Lower lobe of right lung (tissue), 2 donors: ENCODE data around the gene ULK2. TPM values are rescaled to one million over a fixed set of nuclear protein-coding genes. Genes with fewer than 3 reads are reported as not detected.
"Not testable (repeated sequence)": the region's sequence is repeated elsewhere in the genome, so short reads cannot be mapped to it uniquely, and the experiment has no call there.

Experiments used
- ATAC-seq, 2 donors: fragments of 200-7000 bp; cut with Tn5 transposase; one replicate each; pipeline ENCODE4 v1.9.1; 2020 to 2022; ENCODE audit warnings: mild to moderate bottlenecking in 2 of 2, moderate library complexity in 2 of 2
- DNase-seq: peaks from one replicate; pipeline ENCODE4 v3.0.0-alpha.2; 2020
- H3K27ac ChIP-seq: fragments of 200-600 bp; one replicate; pipeline ENCODE4 v1.8.0; 2022
- H3K27me3 ChIP-seq: fragments of 200-600 bp; one replicate; pipeline ENCODE4 v1.8.0; 2022; ENCODE audit warnings: low read depth
- H3K36me3 ChIP-seq: fragments of 200-600 bp; one replicate; pipeline ENCODE4 v1.8.0; 2022; ENCODE audit warnings: mild to moderate bottlenecking
- H3K4me1 ChIP-seq: fragments of 200-600 bp; one replicate; pipeline ENCODE4 v1.8.0; 2022
- H3K4me3 ChIP-seq: fragments of 200-600 bp; one replicate; pipeline ENCODE4 v1.8.0; 2022; ENCODE audit warnings: mild to moderate bottlenecking
- H3K9me3 ChIP-seq: fragments of 200-600 bp; one replicate; pipeline ENCODE4 v1.8.0; 2022
- intact Hi-C: fragments of 100-400 bp; cut with DNase I; formaldehyde crosslinking; loops from one replicate; pipeline ENCODE4 v1.11.0; 2022
- total RNA-seq: library from RNA; stranded (reverse); fragmentation: NEBNext Ultra II Directional; extraction: Animal tissue kit (Norgen Biotek cat#: 25700); gene quantifications from one replicate; pipeline ENCODE4 v1.2.1, GENCODE V29; 2021
- TF ChIP-seq, protein P1 (sequence below): fragments of 200-600 bp; IDR thresholded peaks from one replicate; pipeline ENCODE4 v1.8.0; 2022; ENCODE audit warnings: antibody characterized with exemption, mild to moderate bottlenecking
- donor health status: DM: no; HTN: yes; CAD: no; lungs with severe emphysema.

ULK2 gene
- total RNA-seq, 1 donor from 2014 or later: 20.1 TPM

GRCh38 chr17:19766421-19767270, 101.1 kb downstream of the ULK2 start:
- H3K36me3 ChIP-seq: no peaks in the 10 kb centered on the region
- intact Hi-C loops: loop anchor here (5.0 kb wide), 1 partner anchor 254 kb away; no protein-coding TSS in a partner anchor
- H3K4me3 ChIP-seq: no peak overlapping the region
- DNase-seq: peak; percentile 82
- H3K27me3 ChIP-seq: no peaks in the 10 kb centered on the region
- H3K27ac ChIP-seq: no peak overlapping the region
- peak; percentile 90 to 92 for ATAC-seq
- H3K4me1 ChIP-seq: peaks cover 8% of the 10 kb centered on the region
- TF ChIP-seq, protein P1, sequence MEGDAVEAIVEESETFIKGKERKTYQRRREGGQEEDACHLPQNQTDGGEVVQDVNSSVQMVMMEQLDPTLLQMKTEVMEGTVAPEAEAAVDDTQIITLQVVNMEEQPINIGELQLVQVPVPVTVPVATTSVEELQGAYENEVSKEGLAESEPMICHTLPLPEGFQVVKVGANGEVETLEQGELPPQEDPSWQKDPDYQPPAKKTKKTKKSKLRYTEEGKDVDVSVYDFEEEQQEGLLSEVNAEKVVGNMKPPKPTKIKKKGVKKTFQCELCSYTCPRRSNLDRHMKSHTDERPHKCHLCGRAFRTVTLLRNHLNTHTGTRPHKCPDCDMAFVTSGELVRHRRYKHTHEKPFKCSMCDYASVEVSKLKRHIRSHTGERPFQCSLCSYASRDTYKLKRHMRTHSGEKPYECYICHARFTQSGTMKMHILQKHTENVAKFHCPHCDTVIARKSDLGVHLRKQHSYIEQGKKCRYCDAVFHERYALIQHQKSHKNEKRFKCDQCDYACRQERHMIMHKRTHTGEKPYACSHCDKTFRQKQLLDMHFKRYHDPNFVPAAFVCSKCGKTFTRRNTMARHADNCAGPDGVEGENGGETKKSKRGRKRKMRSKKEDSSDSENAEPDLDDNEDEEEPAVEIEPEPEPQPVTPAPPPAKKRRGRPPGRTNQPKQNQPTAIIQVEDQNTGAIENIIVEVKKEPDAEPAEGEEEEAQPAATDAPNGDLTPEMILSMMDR: peak; percentile 97
- H3K9me3 ChIP-seq: no peaks in the 10 kb centered on the region

GRCh38 chr17:19766016-19766415, 101.7 kb downstream of the ULK2 start:
- DNase-seq: no peak
- Histone ChIP-seq H3K9me3 (no peaks in the 10 kb centered on the region), H3K36me3 (no peaks in the 10 kb centered on the region), H3K4me3 (no peak overlapping the region), H3K4me1 (peaks cover 8% of the 10 kb centered on the region), H3K27ac (no peak overlapping the region), H3K27me3 (no peaks in the 10 kb centered on the region)
- TF ChIP-seq, protein P1: no peak
- intact Hi-C loops: loop anchor here (5.0 kb wide), 1 partner anchor 254 kb away; no protein-coding TSS in a partner anchor
- ATAC-seq: peak in 1 of 2 donors; percentile 4

- intact Hi-C loops, H3K27ac ChIP-seq, H3K4me1 ChIP-seq, DNase-seq, H3K4me3 ChIP-seq, H3K36me3 ChIP-seq, ATAC-seq, H3K9me3 ChIP-seq, H3K27me3 ChIP-seq: not testable (repeated sequence)
These were observed 103.7 kb downstream of the ULK2 start for GRCh38 chr17:19763991-19764390.

DNA sequence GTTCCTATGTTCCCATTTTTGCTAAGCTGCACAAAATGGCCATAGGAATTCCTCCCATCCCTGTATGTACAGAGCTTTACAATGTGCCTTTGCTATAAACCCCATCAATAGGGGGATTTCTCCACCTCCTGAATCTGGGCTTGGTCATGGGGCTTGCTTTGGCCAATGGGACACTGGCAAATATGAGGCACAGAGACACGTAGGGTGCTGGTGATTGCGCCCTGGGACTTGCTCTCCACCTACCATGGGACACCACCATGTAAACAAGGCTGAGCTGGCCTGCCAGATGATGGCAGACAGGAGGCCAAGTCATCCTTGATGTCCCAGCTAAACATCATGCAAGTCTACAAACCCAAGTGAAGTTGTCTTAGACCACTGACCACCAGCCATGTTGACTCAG, 104.3 kb downstream of the ULK2 start:
- Histone ChIP-seq H3K27me3 (no peaks in the 10 kb centered on the region), H3K4me1 (peaks cover 8% of the 10 kb centered on the region), H3K27ac (no peak overlapping the region), H3K36me3 (no peaks in the 10 kb centered on the region), H3K9me3 (no peaks in the 10 kb centered on the region), H3K4me3 (no peak overlapping the region)
- ATAC-seq: no peak
- TF ChIP-seq, protein P1: no peak
- intact Hi-C loops: no loop called here
- no peak for DNase-seq

DNA sequence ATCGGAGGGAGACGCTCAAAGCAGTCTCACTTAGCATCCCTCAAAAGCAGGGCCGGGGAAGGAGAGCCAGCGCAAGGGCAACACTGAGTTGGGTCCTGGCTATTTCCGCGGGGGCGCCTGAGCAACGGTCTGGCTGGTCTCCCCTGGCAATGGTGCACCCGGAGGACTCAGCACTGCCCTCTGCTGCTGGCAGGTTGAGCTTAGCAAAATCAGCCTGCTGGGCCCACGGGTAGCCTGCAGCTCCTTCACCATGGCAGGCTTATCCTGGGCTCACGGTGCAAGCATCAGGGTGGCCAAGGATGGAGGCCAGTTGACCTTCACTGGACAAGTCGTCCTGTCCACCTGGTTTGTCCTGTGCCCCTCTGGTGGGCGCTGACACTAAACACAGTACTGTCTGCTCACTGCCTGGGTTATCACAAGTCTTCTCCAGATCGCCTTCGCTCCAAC, 105.2 kb downstream of the ULK2 start:
- H3K27me3 ChIP-seq: no peaks in the 10 kb centered on the region
- ATAC-seq: peak; percentile 83 to 84
- no peak overlapping the region for H3K4me3 ChIP-seq
- intact Hi-C loops: no loop called here
- DNase-seq: peak; percentile 82
- TF ChIP-seq, protein P1: peak; percentile 79
- no peaks in the 10 kb centered on the region for H3K36me3 ChIP-seq
- no peaks in the 10 kb centered on the region for H3K9me3 ChIP-seq
- H3K27ac ChIP-seq: no peak overlapping the region
- peaks cover 8% of the 10 kb centered on the region for H3K4me1 ChIP-seq

DNA sequence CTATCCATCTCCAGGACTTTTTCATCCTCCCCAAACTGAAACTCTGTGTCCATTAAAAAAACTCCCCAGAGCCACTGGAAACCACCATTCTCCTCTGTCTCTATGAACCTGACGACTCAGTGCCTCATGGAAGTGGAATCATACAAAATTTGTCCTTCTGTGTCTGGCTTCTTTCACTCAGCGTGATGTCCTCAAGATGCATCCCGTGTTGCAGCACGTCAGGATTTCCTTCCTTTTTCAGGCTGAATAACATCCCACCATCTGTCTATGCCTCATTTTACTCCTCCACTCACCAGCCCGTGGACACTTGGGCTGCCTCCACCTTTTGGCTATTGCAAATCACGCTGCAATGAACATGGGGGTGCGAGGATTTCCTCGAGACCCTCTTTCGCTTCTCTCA, 107.0 kb downstream of the ULK2 start:
- TF ChIP-seq, protein P1: no peak
- H3K4me3 ChIP-seq: no peak overlapping the region
- no peak overlapping the region for H3K27ac ChIP-seq
- no peaks in the 10 kb centered on the region for H3K27me3 ChIP-seq
- ATAC-seq (no peak), DNase-seq (no peak)
- no peaks in the 10 kb centered on the region for H3K36me3 ChIP-seq
- H3K4me1 ChIP-seq: no peaks in the 10 kb centered on the region
- no peaks in the 10 kb centered on the region for H3K9me3 ChIP-seq
- intact Hi-C loops: no loop called here
